CD4-positive, alpha-beta T cell treated with Interleukin-15 for 1 hour (primary cell): ENCODE results near the gene UBE2V1.
"Not testable (repeated sequence)": the region's sequence is repeated elsewhere in the genome, so short reads cannot be mapped to it uniquely, and the experiment has no call there.

ENCODE experiments used
- DNase-seq: peaks from one replicate; pipeline ENCODE4 v3.0.0-alpha.2; 2020

Gene UBE2V1

GRCh38 chr20:50093240-50093639 is 19.7 kb downstream of the UBE2V1 start:
- DNase-seq, result no peak

GRCh38 chr20:50092436-50092835 is 20.5 kb downstream of the UBE2V1 start:
- DNase-seq, result no peak

- DNase-seq, result no peak
Measured at GRCh38 chr20:50089787-50090177, 23.2 kb downstream of the UBE2V1 start.

GRCh38 chr20:50089140-50089786 is 23.7 kb downstream of the UBE2V1 start:
- DNase-seq, result no peak

GRCh38 chr20:50088022-50088421 is 24.9 kb downstream of the UBE2V1 start:
- no peak for DNase-seq

- DNase-seq, result peak; percentile 52
Measured at GRCh38 chr20:50085481-50086365, 27.2 kb downstream of the UBE2V1 start.

- DNase-seq, result no peak
Measured at GRCh38 chr20:50085146-50085480, 27.8 kb downstream of the UBE2V1 start.

- DNase-seq, result no peak
Measured at GRCh38 chr20:50083034-50083433, 29.9 kb downstream of the UBE2V1 start.

- DNase-seq, result not testable (repeated sequence)
Measured at GRCh38 chr20:50082056-50082455, 30.9 kb downstream of the UBE2V1 start.

- DNase-seq, result no peak
Measured at GRCh38 chr20:50077818-50078601, 34.9 kb downstream of the UBE2V1 start.

- no peak for DNase-seq
Measured at GRCh38 chr20:50073500-50073899, 39.5 kb downstream of the UBE2V1 start.

- DNase-seq, result peak; percentile 84
Measured at GRCh38 chr20:50071039-50071888, 41.7 kb downstream of the UBE2V1 start.

- no peak for DNase-seq
Measured at GRCh38 chr20:50070361-50070760, 42.6 kb downstream of the UBE2V1 start.

- DNase-seq, result no peak
Measured at GRCh38 chr20:50068041-50068651, 44.8 kb downstream of the UBE2V1 start.

- no peak for DNase-seq
Measured at GRCh38 chr20:50067461-50067860, 45.5 kb downstream of the UBE2V1 start.

- DNase-seq, result no peak
Measured at GRCh38 chr20:50067018-50067417, 45.9 kb downstream of the UBE2V1 start.

GRCh38 chr20:50066161-50066834 is 46.7 kb downstream of the UBE2V1 start:
- DNase-seq, result no peak

- DNase-seq, result no peak
Measured at GRCh38 chr20:50065325-50065615, 47.7 kb downstream of the UBE2V1 start.

GRCh38 chr20:50063763-50064162 is 49.2 kb downstream of the UBE2V1 start:
- DNase-seq, result not testable (repeated sequence)

GRCh38 chr20:50062006-50062838 is 50.7 kb downstream of the UBE2V1 start:
- DNase-seq, result no peak
